B cell (primary cell): Measurements from ENCODE around the gene DDT. TPM values are rescaled to one million over a fixed set of nuclear protein-coding genes. Genes with fewer than 3 reads are reported as not detected.
"Not testable (repeated sequence)": the region's sequence is repeated elsewhere in the genome, so short reads cannot be mapped to it uniquely, and the experiment has no call there.

Experiments used
- ATAC-seq: fragments of 200-7000 bp; cut with Tn5 transposase; one replicate; pipeline ENCODE4 v1.10.0; 2021; ENCODE audit warnings: low read depth, mild to moderate bottlenecking, moderate number of reproducible peaks, moderate library complexity
- CTCF ChIA-PET: fragments of 350-600 bp; sonication (Branson Sonifier 250); formaldehyde crosslinking; loops from one replicate; lab custom pipeline; 2021; ENCODE audit warnings: antibody characterized with exemption, inconsistent platforms; lab: Charles Lee
- POLR2A ChIA-PET: fragments of 350-600 bp; sonication (Branson Sonifier 250); formaldehyde crosslinking; loops from one replicate; lab custom pipeline; 2021; ENCODE audit warnings: antibody characterized with exemption; lab: Charles Lee
- DNase-seq: peaks from one replicate; pipeline ENCODE4 v3.0.0; 2013
- H2AFZ ChIP-seq: 2 replicates; pipeline ENCODE4 v1.6.1; 2012; ENCODE audit warnings: mild to moderate bottlenecking, low read depth, low read length; ENCODE audit not compliant: insufficient read depth, poor library complexity, severe bottlenecking
- H3K27ac ChIP-seq, 2 donors: 1 replicate in 1 of 2; 2 replicates in 1 of 2; pipeline ENCODE4 v1.5.1; 2012 to 2013; ENCODE audit warnings: low read length in 2 of 2, mild to moderate bottlenecking in 2 of 2, moderate library complexity in 1 of 2
- H3K27me3 ChIP-seq, 4 experiments: fragments of 200-600 bp in 1 of 4; sonication (generic) in 1 of 4; replicated peaks in 1 of 4; 1 replicate in 2 of 4; 2 replicates in 2 of 4; pipeline versions ENCODE4 v1.6.1 to v1.7.0; 2013 to 2016; ENCODE audit warnings: low read length in 3 of 4, mild to moderate bottlenecking in 2 of 4, mixed read lengths in 1 of 4, moderate library complexity in 1 of 4; ENCODE audit not compliant: insufficient read depth in 4 of 4, control insufficient read depth in 3 of 4; ENCODE audit errors: control extremely low read depth in 1 of 4
- H3K36me3 ChIP-seq, 2 experiments: replicated peaks in 1 of 2; 1 replicate in 1 of 2; 2 replicates in 1 of 2; pipeline versions ENCODE4 v1.6.1 to v1.7.1; 2013; ENCODE audit warnings: low read length in 1 of 2; ENCODE audit not compliant: insufficient read depth in 2 of 2, control insufficient read depth in 1 of 2; ENCODE audit errors: control extremely low read depth in 1 of 2, extremely low read depth in 1 of 2
- H3K4me1 ChIP-seq, 2 donors: fragments of 200-600 bp in 1 of 2; sonication (generic) in 1 of 2; 1 replicate in 1 of 2; 2 replicates in 1 of 2; pipeline versions ENCODE4 v1.5.1 to v1.6.1; 2013 to 2017; ENCODE audit warnings: low read length in 2 of 2; ENCODE audit not compliant: control insufficient read depth in 2 of 2, insufficient read depth in 2 of 2
- H3K4me2 ChIP-seq: replicated peaks from 2 replicates; pipeline ENCODE3; 2012; ENCODE audit warnings: mild to moderate bottlenecking, low read depth, low read length; ENCODE audit not compliant: poor library complexity, severe bottlenecking
- H3K4me3 ChIP-seq, 5 experiments: fragments of 200-600 bp in 1 of 5; sonication (generic) in 1 of 5; 1 replicate in 3 of 5; 2 replicates in 2 of 5; pipeline versions ENCODE4 v1.5.1 to v1.7.0; 2011 to 2016; ENCODE audit warnings: low read length in 4 of 5, mild to moderate bottlenecking in 4 of 5, low read depth in 2 of 5, control low read depth in 1 of 5, moderate library complexity in 1 of 5; ENCODE audit not compliant: insufficient read depth in 1 of 5; ENCODE audit errors: control extremely low read depth in 1 of 5, extremely low read depth in 1 of 5
- H3K79me2 ChIP-seq: fragments of 200-600 bp; sonication (generic); one replicate; pipeline ENCODE4 v1.6.0; 2016; ENCODE audit warnings: low read length; ENCODE audit not compliant: control insufficient read depth, insufficient read depth
- H3K9ac ChIP-seq: fragments of 200-600 bp; sonication (generic); 2 replicates; pipeline ENCODE4 v1.6.1; 2017; ENCODE audit warnings: mild to moderate bottlenecking, low read length, moderate library complexity
- H3K9me3 ChIP-seq, 3 donors: one replicate each; pipeline versions ENCODE4 v1.6.1 to v1.7.1; 2013; ENCODE audit warnings: low read length in 2 of 3; ENCODE audit not compliant: control insufficient read depth in 2 of 3, insufficient read depth in 1 of 3; ENCODE audit errors: control extremely low read depth in 1 of 3
- H4K20me1 ChIP-seq: 2 replicates; pipeline ENCODE4 v1.6.0; 2012; ENCODE audit warnings: mild to moderate bottlenecking, low read length; ENCODE audit not compliant: insufficient read depth, control insufficient read depth, poor library complexity, severe bottlenecking
- H3K27ac Mint-ChIP-seq: one replicate; pipeline ENCODE4 v1.8.0; 2021; ENCODE audit warnings: mixed read lengths
- H3K27me3 Mint-ChIP-seq: one replicate; pipeline ENCODE4 v1.8.0; 2021; ENCODE audit warnings: mixed read lengths
- H3K4me1 Mint-ChIP-seq: one replicate; pipeline ENCODE4 v1.8.0; 2021; ENCODE audit warnings: mixed read lengths
- H3K4me3 Mint-ChIP-seq: one replicate; pipeline ENCODE4 v1.8.0; 2021; ENCODE audit warnings: mixed read lengths
- H3K9me3 Mint-ChIP-seq: one replicate; pipeline ENCODE4 v1.8.0; 2022; ENCODE audit warnings: mixed read lengths; ENCODE audit not compliant: insufficient read depth
- WGBS: methylation state at CpG from one replicate; pipeline ENCODE4 v1.1.5; 2013; ENCODE audit warnings: missing lambda C conversion rate; ENCODE audit not compliant: insufficient coverage; 5-methylcytosine and 5-hydroxymethylcytosine counted together
- intact Hi-C: fragments of 100-400 bp; cut with micrococcal nuclease; formaldehyde crosslinking; loops from one replicate; pipeline ENCODE4 v1.10.0; 2022
- polyA plus RNA-seq: library from polyadenylated mRNA; depleted of rRNA; stranded (reverse); fragments of >200 nt; gene quantifications from 2 replicates; pipeline ENCODE4 v1.2.3, GENCODE V29; 2012
- total RNA-seq, 2 donors: library from RNA; stranded (reverse); fragments of 120-200 nt in 1 of 2; gene quantifications; 1 replicate in 1 of 2; 2 replicates in 1 of 2; pipeline versions ENCODE4 v1.2.3 to v1.2.4, GENCODE V29; 2013 to 2022

The DDT gene
- total and polyA plus RNA-seq, 2 donors (not counting 1 experiment from before 2014, with no cell fraction given), result 105 to 142 TPM

DNA sequence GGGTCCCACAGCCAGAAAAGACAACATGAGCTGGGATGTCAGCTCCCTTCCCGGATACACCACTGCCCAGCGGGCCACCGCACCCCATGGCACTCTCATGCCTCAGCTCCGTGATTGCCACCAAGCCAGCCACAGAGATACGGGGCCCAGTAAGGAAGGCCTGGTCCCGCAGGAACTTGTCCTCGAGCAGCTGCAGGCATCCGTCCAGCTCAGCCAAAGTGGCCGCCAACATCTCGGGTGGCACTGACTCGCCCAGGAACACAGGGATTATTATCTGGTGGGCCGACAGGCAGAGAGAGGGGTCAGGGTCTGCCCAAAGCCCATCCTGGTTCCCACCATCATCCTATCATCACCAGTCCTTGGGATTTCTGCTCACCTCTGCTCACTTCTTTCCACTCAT is 3.1 kb upstream of the DDT start:
- H2AFZ ChIP-seq, H3K27me3 ChIP-seq, H3K36me3 ChIP-seq, H3K79me2 ChIP-seq, H3K4me2 ChIP-seq, H3K27ac Mint-ChIP-seq, POLR2A ChIA-PET, intact Hi-C loops, H3K4me1 ChIP-seq, H3K9ac ChIP-seq, DNase-seq, H4K20me1 ChIP-seq, CTCF ChIA-PET, H3K4me3 ChIP-seq, H3K27ac ChIP-seq, ATAC-seq, H3K9me3 ChIP-seq, H3K27me3 Mint-ChIP-seq, H3K4me1 Mint-ChIP-seq, H3K9me3 Mint-ChIP-seq, H3K4me3 Mint-ChIP-seq: not testable (repeated sequence)
- WGBS, result no CpG with 5 or more reads among the region's 12 CpGs

DNA sequence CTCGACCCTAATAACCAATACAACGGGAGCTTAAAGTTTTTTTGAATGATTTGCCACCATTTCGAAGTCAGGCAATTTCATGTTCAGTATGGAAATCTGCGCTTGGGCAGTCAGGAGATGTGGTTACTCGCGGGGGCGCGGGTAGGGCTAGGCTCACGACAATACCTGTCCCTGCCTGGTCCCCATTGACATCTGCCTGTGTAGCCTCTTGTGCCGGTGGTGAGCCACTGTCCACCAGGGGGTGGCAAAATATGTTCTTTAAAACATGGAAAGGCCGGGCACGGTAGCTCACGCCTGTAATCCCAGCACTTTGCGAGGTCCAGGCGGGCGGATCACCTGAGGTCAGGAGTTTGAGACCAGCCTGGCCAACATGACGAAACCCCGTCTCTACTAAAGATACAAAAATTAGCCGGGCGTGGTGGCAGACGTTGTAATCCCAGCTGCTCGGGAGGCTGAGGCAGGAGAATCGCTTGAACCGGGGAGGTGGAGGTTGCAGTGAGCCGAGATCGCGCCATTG is 653 bp upstream of the DDT start:
- H3K9ac ChIP-seq, H3K4me1 ChIP-seq, H3K9me3 Mint-ChIP-seq, POLR2A ChIA-PET, CTCF ChIA-PET, DNase-seq, H3K27ac ChIP-seq, H3K27me3 ChIP-seq, H3K4me2 ChIP-seq, H3K4me3 ChIP-seq, H3K4me3 Mint-ChIP-seq, intact Hi-C loops, H3K9me3 ChIP-seq, H3K27me3 Mint-ChIP-seq, H3K27ac Mint-ChIP-seq, H2AFZ ChIP-seq: not testable (repeated sequence)
- peaks cover 2 to 20% of the 10 kb centered on the region in 2 experiments for H3K36me3 ChIP-seq
- peak; percentile 54 for ATAC-seq
- H3K4me1 Mint-ChIP-seq, result peaks cover 14% of the 10 kb centered on the region
- peaks cover 14% of the 10 kb centered on the region for H4K20me1 ChIP-seq
- peaks cover 20% of the 10 kb centered on the region for H3K79me2 ChIP-seq
- WGBS, result no CpG with 5 or more reads among the region's 27 CpGs

DNA sequence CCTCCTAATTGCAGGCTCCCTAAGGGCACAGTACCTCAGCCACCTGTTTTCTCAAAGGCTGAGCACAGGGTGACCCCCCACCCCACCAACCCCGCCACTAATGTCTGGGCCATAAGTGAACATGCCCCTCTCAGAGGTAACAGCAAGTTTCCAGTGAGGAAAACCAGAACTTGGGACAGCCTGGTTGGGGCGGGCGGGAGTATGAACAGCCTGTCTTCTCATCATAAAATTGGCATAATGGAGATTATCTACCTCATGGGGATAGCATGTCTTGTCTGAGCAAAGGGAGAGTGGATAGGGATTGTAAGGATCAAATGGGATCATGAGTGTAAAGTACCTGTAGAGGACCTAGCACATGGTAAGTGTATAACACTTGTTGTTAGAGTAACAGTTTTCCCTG is 2.3 kb downstream of the DDT start:
- CTCF ChIA-PET, result not testable (repeated sequence)

More for the DNA sequence above, 2.3 kb downstream of the DDT start:
- H3K4me3 ChIP-seq, H3K4me3 Mint-ChIP-seq, H3K27ac ChIP-seq, POLR2A ChIA-PET, H3K9me3 ChIP-seq, H3K27me3 ChIP-seq, H3K9me3 Mint-ChIP-seq, H3K27ac Mint-ChIP-seq, H3K4me1 ChIP-seq, H3K9ac ChIP-seq, H3K27me3 Mint-ChIP-seq, ATAC-seq, DNase-seq, H2AFZ ChIP-seq, intact Hi-C loops, H3K4me2 ChIP-seq: not testable (repeated sequence)
- peaks cover 19% of the 10 kb centered on the region for H3K4me1 Mint-ChIP-seq
- WGBS, result 100% methylated on average over 1 of the region's 3 CpGs
- H3K36me3 ChIP-seq, result peaks cover 2 to 20% of the 10 kb centered on the region in 2 experiments
- peaks cover 14% of the 10 kb centered on the region for H4K20me1 ChIP-seq
- peaks cover 29% of the 10 kb centered on the region for H3K79me2 ChIP-seq
